ENCODE measurements around the gene CSMD2. TPM values are rescaled to one million over a fixed set of nuclear protein-coding genes. Genes with fewer than 3 reads are reported as not detected.

The CSMD2 gene
- total and polyA plus RNA-seq, 2 of the 8 experiments (the other 6 are each of a cell fraction or from before 2014, with no cell fraction given): 7.0 to 14.7 TPM

DNA sequence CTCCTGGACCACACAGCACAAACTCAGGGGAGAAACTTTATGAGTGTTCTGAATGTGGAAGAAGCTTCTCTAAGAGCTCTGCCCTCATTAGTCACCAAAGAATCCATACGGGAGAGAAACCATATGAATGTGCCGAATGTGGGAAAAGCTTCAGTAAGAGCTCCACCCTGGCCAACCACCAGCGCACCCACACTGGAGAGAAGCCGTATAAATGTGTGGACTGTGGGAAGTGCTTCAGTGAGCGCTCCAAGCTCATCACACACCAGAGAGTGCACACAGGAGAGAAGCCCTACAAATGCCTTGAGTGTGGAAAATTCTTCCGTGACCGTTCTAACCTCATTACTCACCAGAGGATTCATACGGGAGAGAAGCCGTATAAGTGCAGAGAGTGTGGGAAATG, 670.1 kb downstream of the CSMD2 start:
- H3K36me3 ChIP-seq (ENCODE audit: control insufficient read depth in 2 of 4, insufficient read depth in 4 of 4, low read length in 3 of 4): peaks cover 5 to 53% (median 35%) of the 10 kb centered on the region in 4 experiments; a peak in 7 of 8 replicates
- H3K79me1 ChIP-seq (ENCODE audit: low read depth, low read length): no peaks in the 10 kb centered on the region
- POLR2A ChIA-PET (ENCODE audit: partially characterized antibody): no interaction called here

More for the DNA sequence above, 670.1 kb downstream of the CSMD2 start:
- Histone ChIP-seq H3K27me3 (replicated peaks in 1 of 4; ENCODE audit: control insufficient read depth in 3 of 4, extremely low read depth in 1 of 4, insufficient read depth in 3 of 4, low read length in 3 of 4) (no peaks in the 10 kb centered on the region), H2BK5ac (ENCODE audit: low read depth, low read length) (no peak overlapping the region), H4K5ac (ENCODE audit: insufficient read length, low read depth, low read length) (no peak overlapping the region), H3K18ac (ENCODE audit: extremely low read depth, low read length) (no peak overlapping the region), H4K91ac (replicated peaks; ENCODE audit: insufficient read length, low read length) (no peak overlapping the region), H3K9me3 (ENCODE audit: insufficient read depth in 2 of 2, low read depth in 1 of 2, low read length in 1 of 2) (peaks cover 50 to 60% of the 10 kb centered on the region in 2 experiments), H4K8ac (ENCODE audit: extremely low read depth, insufficient read depth, low read length) (no peak overlapping the region), H3K9ac (replicated peaks in 1 of 4; ENCODE audit: extremely low read depth in 1 of 4, low read depth in 3 of 4, low read length in 3 of 4) (no peak overlapping the region), H3K4ac (replicated peaks; ENCODE audit: insufficient read length, low read depth, low read length) (no peak overlapping the region), H2BK20ac (ENCODE audit: low read length) (no peak overlapping the region), H4K20me1 (replicated peaks in 1 of 2; ENCODE audit: control insufficient read depth in 1 of 2, insufficient read depth in 2 of 2, low read length in 2 of 2) (no peaks in the 10 kb centered on the region), H2AK5ac (ENCODE audit: low read depth, low read length) (no peak overlapping the region), H3K4me1 (replicated peaks in 1 of 4; ENCODE audit: control insufficient read depth in 3 of 4, insufficient read depth in 4 of 4, low read length in 3 of 4) (no peaks in the 10 kb centered on the region), H2BK12ac (ENCODE audit: low read depth, low read length) (no peak overlapping the region), H2BK120ac (replicated peaks; ENCODE audit: low read depth, low read length) (no peak overlapping the region), H3K14ac (ENCODE audit: insufficient read length) (no peak overlapping the region), H2BK15ac (ENCODE audit: low read length) (no peak overlapping the region), H3K27ac (ENCODE audit: low read depth, low read length) (no peak overlapping the region), H2AFZ (ENCODE audit: low read length) (no peak overlapping the region), H3K79me2 (ENCODE audit: control insufficient read depth in 1 of 2, insufficient read depth in 2 of 2, low read length in 2 of 2) (no peaks in the 10 kb centered on the region), H3K23ac (ENCODE audit: insufficient read length) (no peak overlapping the region), H3K4me2 (ENCODE audit: insufficient read depth in 1 of 2, low read depth in 2 of 2, low read length in 2 of 2) (no peak overlapping the region), H3K56ac (replicated peaks; ENCODE audit: insufficient read length, low read depth, low read length) (no peak overlapping the region), H3K4me3 (ENCODE audit: extremely low read depth in 1 of 4, insufficient read depth in 2 of 4, low read depth in 3 of 4, low read length in 4 of 4) (no peak overlapping the region), H3K23me2 (ENCODE audit: low read depth, low read length) (no peaks in the 10 kb centered on the region)
- CTCF ChIA-PET (ENCODE audit: partially characterized antibody): interaction anchor here (0.9 to 2.6 kb wide), 3 partner anchors 8 to 118 kb away, joined by 3 to 8 read pairs (median 3); no protein-coding TSS in a partner anchor
- 91% methylated on average over 9 of the region's 9 CpGs; no CpG with 5 or more reads in 1 of the 2 experiments for whole genome bisulfite sequencing, 2 experiments (ENCODE audit: extremely low coverage in 1 of 2, insufficient coverage in 1 of 2, insufficient read length in 1 of 2, insufficient replicate concordance in 2 of 2, low coverage in 1 of 2, low lambda C conversion rate in 2 of 2, missing lambda C conversion rate in 1 of 2)
- DNase-seq (ENCODE audit: low read depth in 1 of 2, low spot score in 2 of 2): no peak
- no peak for FAIRE-seq
- TF ChIP-seq CBX5 (IDR thresholded peaks at IDR 0.05; ENCODE audit: low read depth, low read length) (no peak), GABPA (IDR thresholded peaks at IDR 0.05; ENCODE audit: borderline replicate concordance, insufficient read depth, low read length) (no peak), SIX5 (IDR thresholded peaks at IDR 0.05; ENCODE audit: low read depth, low read length) (no peak), POU5F1 (IDR thresholded peaks at IDR 0.05; ENCODE audit: low read depth, low read length) (no peak), KDM1A (IDR thresholded peaks at IDR 0.05; ENCODE audit: borderline replicate concordance, low read length) (peak; percentile 51; the same call in 1 of the 2 replicates), BRCA1 (IDR thresholded peaks at IDR 0.05; ENCODE audit: low read depth, low read length) (no peak)
